H9 (cell line): Measurements from ENCODE around the gene OSM. TPM values are rescaled to one million over a fixed set of nuclear protein-coding genes. Genes with fewer than 3 reads are reported as not detected.
A peak's percentile ranks its signal among the peaks of the same experiment; 100 is the strongest.

ENCODE experiments used
- DNase-seq: peaks from one replicate; pipeline ENCODE4 v3.0.0-alpha.2; 2017
- H2AFZ ChIP-seq: one replicate; pipeline ENCODE4 v1.6.1; 2013; ENCODE audit warnings: mild to moderate bottlenecking, low read length, control low read depth, moderate library complexity
- H2AK5ac ChIP-seq: 2 replicates; pipeline ENCODE4 v1.6.1; 2013; ENCODE audit warnings: low read length, control low read depth, mixed read lengths; ENCODE audit not compliant: insufficient read length
- H2BK120ac ChIP-seq: one replicate; pipeline ENCODE4 v1.6.1; 2013; ENCODE audit warnings: low read depth, mild to moderate bottlenecking, low read length, control low read depth, inconsistent platforms; ENCODE audit not compliant: poor library complexity, severe bottlenecking
- H2BK12ac ChIP-seq: 2 replicates; pipeline ENCODE4 v1.6.1; 2013; ENCODE audit warnings: low read length, control low read depth, mixed read lengths, low read depth; ENCODE audit not compliant: insufficient read length
- H2BK15ac ChIP-seq: 2 replicates; pipeline ENCODE4 v1.6.1; 2013; ENCODE audit warnings: low read depth, low read length, control low read depth
- H2BK20ac ChIP-seq: one replicate; pipeline ENCODE4 v1.6.1; 2013; ENCODE audit warnings: low read depth, mild to moderate bottlenecking, low read length, control low read depth, inconsistent platforms; ENCODE audit not compliant: poor library complexity, severe bottlenecking
- H2BK5ac ChIP-seq: 2 replicates; pipeline ENCODE4 v1.6.1; 2013; ENCODE audit warnings: low read length, control low read depth, mixed read lengths; ENCODE audit not compliant: insufficient read length
- H3K14ac ChIP-seq: 2 replicates; pipeline ENCODE4 v1.6.1; 2013; ENCODE audit warnings: low read length, control low read depth; ENCODE audit not compliant: insufficient read depth
- H3K18ac ChIP-seq: 2 replicates; pipeline ENCODE4 v1.6.1; 2013; ENCODE audit warnings: low read depth, mild to moderate bottlenecking, mixed read lengths, low read length, control low read depth; ENCODE audit not compliant: insufficient read length
- H3K23ac ChIP-seq: 2 replicates; pipeline ENCODE4 v1.6.1; 2013; ENCODE audit warnings: low read length, control low read depth, mixed read lengths, low read depth; ENCODE audit not compliant: insufficient read length
- H3K23me2 ChIP-seq: 2 replicates; pipeline ENCODE4 v1.6.1; 2013; ENCODE audit warnings: low read depth, mild to moderate bottlenecking, mixed read lengths, low read length, control low read depth; ENCODE audit not compliant: insufficient read length, poor library complexity, severe bottlenecking
- H3K27ac ChIP-seq: 2 replicates; pipeline ENCODE4 v1.5.1; 2013; ENCODE audit warnings: low read length, control low read depth, mixed read lengths, low read depth; ENCODE audit not compliant: insufficient read length
- H3K27me3 ChIP-seq: 2 replicates; pipeline ENCODE4 v1.6.1; 2013; ENCODE audit warnings: low read length, control low read depth, inconsistent platforms; ENCODE audit not compliant: insufficient read depth
- H3K4ac ChIP-seq: 2 replicates; pipeline ENCODE4 v1.6.1; 2013; ENCODE audit warnings: low read depth, mild to moderate bottlenecking, control low read depth, inconsistent platforms, low read length, moderate library complexity
- H3K4me1 ChIP-seq: 2 replicates; pipeline ENCODE4 v1.6.1; 2013; ENCODE audit warnings: low read length, control low read depth, inconsistent platforms; ENCODE audit not compliant: insufficient read depth
- H3K4me2 ChIP-seq: 2 replicates; pipeline ENCODE4 v1.6.1; 2013; ENCODE audit warnings: low read length, control low read depth, mixed read lengths; ENCODE audit not compliant: insufficient read length, insufficient read depth
- H3K56ac ChIP-seq: 2 replicates; pipeline ENCODE4 v1.6.1; 2013; ENCODE audit warnings: low read depth, mild to moderate bottlenecking, mixed read lengths, low read length, control low read depth; ENCODE audit not compliant: insufficient read length
- H3K79me1 ChIP-seq: 2 replicates; pipeline ENCODE4 v1.6.1; 2013; ENCODE audit warnings: low read depth, mild to moderate bottlenecking, moderate library complexity, low read length, control low read depth, inconsistent platforms; ENCODE audit not compliant: insufficient read depth, poor library complexity, severe bottlenecking
- H3K79me2 ChIP-seq: 2 replicates; pipeline ENCODE4 v1.6.1; 2013; ENCODE audit warnings: low read length, control low read depth, inconsistent platforms; ENCODE audit not compliant: insufficient read depth
- H3K9ac ChIP-seq: 2 replicates; pipeline ENCODE4 v1.6.1; 2013; ENCODE audit warnings: low read length, control low read depth, mixed read lengths; ENCODE audit not compliant: insufficient read length; ENCODE audit errors: extremely low read depth
- H3K9me3 ChIP-seq: one replicate; pipeline ENCODE4 v1.6.1; 2013; ENCODE audit warnings: low read depth, low read length, inconsistent platforms; ENCODE audit not compliant: control insufficient read depth
- H3T11ph ChIP-seq: one replicate; pipeline ENCODE4 v1.6.1; 2013; ENCODE audit warnings: mild to moderate bottlenecking, low read length, control low read depth, inconsistent platforms
- H4K20me1 ChIP-seq: one replicate; pipeline ENCODE4 v1.6.1; 2013; ENCODE audit not compliant: control insufficient read depth, insufficient read length, insufficient read depth
- H4K5ac ChIP-seq: 2 replicates; pipeline ENCODE4 v1.6.1; 2013; ENCODE audit warnings: low read depth, mild to moderate bottlenecking, mixed read lengths, low read length, control low read depth; ENCODE audit not compliant: insufficient read length
- H4K8ac ChIP-seq: replicated peaks from 2 replicates; pipeline ENCODE4 v1.6.1; 2013; ENCODE audit warnings: low read length, control low read depth, mixed read lengths, low read depth; ENCODE audit not compliant: insufficient read length
- H4K91ac ChIP-seq: 2 replicates; pipeline ENCODE4 v1.6.1; 2013; ENCODE audit warnings: low read depth, mild to moderate bottlenecking, moderate library complexity, mixed read lengths, low read length, control low read depth; ENCODE audit not compliant: insufficient read length
- H3K27ac Mint-ChIP-seq, 3 experiments: 2 replicates in 2 of 3; 3 replicates in 1 of 3; pipeline ENCODE4 v1.8.0; 2020 to 2021; ENCODE audit warnings: mixed read lengths in 3 of 3, mild to moderate bottlenecking in 1 of 3, moderate library complexity in 1 of 3
- H3K27me3 Mint-ChIP-seq: 2 replicates; pipeline ENCODE4 v1.8.0; 2021; ENCODE audit warnings: low read depth, mild to moderate bottlenecking, moderate library complexity, mixed read lengths
- H3K36me3 Mint-ChIP-seq, 3 experiments: 2 replicates in 2 of 3; 3 replicates in 1 of 3; pipeline ENCODE4 v1.8.0; 2020 to 2021; ENCODE audit warnings: low read depth in 3 of 3, mixed read lengths in 3 of 3; ENCODE audit not compliant: insufficient read depth in 1 of 3
- H3K4me1 Mint-ChIP-seq, 2 experiments: 2 replicates each; pipeline ENCODE4 v1.8.0; 2020; ENCODE audit warnings: mixed read lengths in 2 of 2
- H3K4me3 Mint-ChIP-seq, 2 experiments: 2 replicates in 1 of 2; 3 replicates in 1 of 2; pipeline ENCODE4 v1.8.0; 2020 to 2021; ENCODE audit warnings: mild to moderate bottlenecking in 2 of 2, mixed read lengths in 2 of 2, moderate library complexity in 1 of 2
- H3K9me3 Mint-ChIP-seq, 2 experiments: 2 replicates in 1 of 2; 3 replicates in 1 of 2; pipeline ENCODE4 v1.8.0; 2020; ENCODE audit warnings: mild to moderate bottlenecking in 2 of 2, mixed read lengths in 2 of 2, moderate library complexity in 1 of 2
- WGBS: extraction: QIAGEN DNeasy Blood & Tissue Kit; methylation state at CpG from one replicate; pipeline ENCODE4 v1.1.7; 2013; ENCODE audit warnings: missing lambda C conversion rate, low lambda C conversion rate, mixed read lengths; ENCODE audit not compliant: insufficient read length; ENCODE audit errors: extremely low coverage; 5-methylcytosine and 5-hydroxymethylcytosine counted together
- total RNA-seq: library from RNA; stranded (reverse); gene quantifications from 2 replicates; pipeline ENCODE4 v1.2.1, GENCODE V29; 2021
- TF ChIP-seq, protein P1 (sequence below): fragments of 200-600 bp; sonication (generic); conservative IDR thresholded peaks from 3 replicates; pipeline ENCODE4 v1.8.0; 2021; ENCODE audit warnings: antibody characterized with exemption, mild to moderate bottlenecking

Gene OSM
- total RNA-seq, 1 experiment from 2014 or later: not detected

DNA sequence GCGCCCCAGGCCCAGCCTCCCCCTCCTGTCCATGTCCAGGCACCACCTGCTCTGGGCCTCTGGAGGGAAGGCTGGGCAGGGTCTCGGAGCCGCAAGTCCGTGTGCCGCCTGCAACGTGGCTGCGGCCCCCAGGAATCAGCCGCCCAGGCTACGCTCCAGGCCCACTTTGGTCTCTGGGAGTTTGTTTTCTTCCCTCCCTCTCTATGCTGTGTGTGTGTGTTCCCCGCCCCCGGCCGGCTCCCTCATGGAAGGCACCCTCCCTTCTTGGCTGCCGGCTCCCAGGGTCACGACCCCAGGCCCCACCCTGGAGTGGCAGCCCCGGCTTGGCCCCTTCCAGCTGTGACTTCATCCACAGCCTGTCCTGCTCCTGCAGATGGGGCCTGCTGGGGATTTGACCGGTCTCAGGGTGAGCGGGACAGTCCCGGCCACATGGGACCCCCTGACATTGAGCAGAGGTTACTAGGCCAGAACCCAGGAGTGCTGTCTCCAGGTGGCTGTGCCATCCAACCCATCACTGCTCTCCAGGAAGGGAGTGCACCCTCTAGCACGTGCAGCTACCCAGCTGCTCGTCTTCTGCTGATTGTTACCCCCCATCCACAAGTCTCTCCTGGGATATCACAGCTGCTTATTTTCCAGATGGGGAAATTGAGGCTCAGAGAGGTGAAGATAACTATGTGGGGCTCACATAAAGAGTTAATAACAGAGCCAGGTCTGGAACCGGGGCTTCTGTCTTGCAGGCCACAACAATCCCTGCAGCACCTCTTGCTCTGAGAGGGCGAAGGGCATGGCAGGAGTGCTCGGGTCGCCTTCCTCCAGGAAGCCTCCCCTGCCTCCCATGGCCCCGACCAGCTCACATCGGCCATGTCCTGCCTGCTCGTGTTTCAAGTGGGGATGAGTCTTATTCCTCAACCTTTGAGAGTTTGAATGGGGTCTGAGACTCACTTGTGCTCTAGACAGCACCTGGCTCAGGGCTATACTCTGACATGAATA is 17.3 kb downstream of the OSM start:
- Histone ChIP-seq H3T11ph (no peak overlapping the region), H3K79me1 (no peaks in the 10 kb centered on the region), H2AFZ (no peak overlapping the region), H2AK5ac (no peak overlapping the region), H4K5ac (no peak overlapping the region), H4K91ac (no peak overlapping the region), H3K27ac (no peak overlapping the region), H3K27me3 (no peaks in the 10 kb centered on the region), H3K18ac (no peak overlapping the region), H2BK12ac (no peak overlapping the region), H3K56ac (no peak overlapping the region), H3K79me2 (no peaks in the 10 kb centered on the region), H4K20me1 (no peaks in the 10 kb centered on the region), H2BK20ac (no peak overlapping the region), H3K4ac (no peak overlapping the region), H3K9me3 (no peaks in the 10 kb centered on the region), H2BK120ac (no peak overlapping the region), H3K23ac (no peak overlapping the region), H3K4me1 (peaks cover 3% of the 10 kb centered on the region; the same call in 1 of the 2 replicates), H3K4me2 (no peak overlapping the region), H4K8ac (no peak overlapping the region), H2BK15ac (no peak overlapping the region), H3K9ac (no peak overlapping the region), H2BK5ac (no peak overlapping the region), H3K23me2 (peaks cover 9% of the 10 kb centered on the region), H3K14ac (no peak overlapping the region; the same call in 1 of the 2 replicates)
- H3K4me3 Mint-ChIP-seq: no peak overlapping the region
- DNase-seq: no peak
- H3K9me3 Mint-ChIP-seq: no peaks in the 10 kb centered on the region
- H3K36me3 Mint-ChIP-seq: no peaks in the 10 kb centered on the region; a peak in 2 of 7 replicates
- WGBS: no CpG with 5 or more reads among the region's 27 CpGs
- peaks cover 32 to 38% of the 10 kb centered on the region in 2 experiments for H3K4me1 Mint-ChIP-seq
- peaks cover 9% of the 10 kb centered on the region for H3K27me3 Mint-ChIP-seq
- TF ChIP-seq, protein P1, sequence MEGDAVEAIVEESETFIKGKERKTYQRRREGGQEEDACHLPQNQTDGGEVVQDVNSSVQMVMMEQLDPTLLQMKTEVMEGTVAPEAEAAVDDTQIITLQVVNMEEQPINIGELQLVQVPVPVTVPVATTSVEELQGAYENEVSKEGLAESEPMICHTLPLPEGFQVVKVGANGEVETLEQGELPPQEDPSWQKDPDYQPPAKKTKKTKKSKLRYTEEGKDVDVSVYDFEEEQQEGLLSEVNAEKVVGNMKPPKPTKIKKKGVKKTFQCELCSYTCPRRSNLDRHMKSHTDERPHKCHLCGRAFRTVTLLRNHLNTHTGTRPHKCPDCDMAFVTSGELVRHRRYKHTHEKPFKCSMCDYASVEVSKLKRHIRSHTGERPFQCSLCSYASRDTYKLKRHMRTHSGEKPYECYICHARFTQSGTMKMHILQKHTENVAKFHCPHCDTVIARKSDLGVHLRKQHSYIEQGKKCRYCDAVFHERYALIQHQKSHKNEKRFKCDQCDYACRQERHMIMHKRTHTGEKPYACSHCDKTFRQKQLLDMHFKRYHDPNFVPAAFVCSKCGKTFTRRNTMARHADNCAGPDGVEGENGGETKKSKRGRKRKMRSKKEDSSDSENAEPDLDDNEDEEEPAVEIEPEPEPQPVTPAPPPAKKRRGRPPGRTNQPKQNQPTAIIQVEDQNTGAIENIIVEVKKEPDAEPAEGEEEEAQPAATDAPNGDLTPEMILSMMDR: no peak
- peak overlapping the region in 1 of 3 experiments; percentile 48; a peak in 1 of 7 replicates for H3K27ac Mint-ChIP-seq
